ENCODE measurements around the gene PCDHA8. TPM values are rescaled to one million over a fixed set of nuclear protein-coding genes. Genes with fewer than 3 reads are reported as not detected.

PCDHA8 gene
- total RNA-seq, 4 donors from 2014 or later: 0.79 to 1.2 TPM; not detected in 2

DNA sequence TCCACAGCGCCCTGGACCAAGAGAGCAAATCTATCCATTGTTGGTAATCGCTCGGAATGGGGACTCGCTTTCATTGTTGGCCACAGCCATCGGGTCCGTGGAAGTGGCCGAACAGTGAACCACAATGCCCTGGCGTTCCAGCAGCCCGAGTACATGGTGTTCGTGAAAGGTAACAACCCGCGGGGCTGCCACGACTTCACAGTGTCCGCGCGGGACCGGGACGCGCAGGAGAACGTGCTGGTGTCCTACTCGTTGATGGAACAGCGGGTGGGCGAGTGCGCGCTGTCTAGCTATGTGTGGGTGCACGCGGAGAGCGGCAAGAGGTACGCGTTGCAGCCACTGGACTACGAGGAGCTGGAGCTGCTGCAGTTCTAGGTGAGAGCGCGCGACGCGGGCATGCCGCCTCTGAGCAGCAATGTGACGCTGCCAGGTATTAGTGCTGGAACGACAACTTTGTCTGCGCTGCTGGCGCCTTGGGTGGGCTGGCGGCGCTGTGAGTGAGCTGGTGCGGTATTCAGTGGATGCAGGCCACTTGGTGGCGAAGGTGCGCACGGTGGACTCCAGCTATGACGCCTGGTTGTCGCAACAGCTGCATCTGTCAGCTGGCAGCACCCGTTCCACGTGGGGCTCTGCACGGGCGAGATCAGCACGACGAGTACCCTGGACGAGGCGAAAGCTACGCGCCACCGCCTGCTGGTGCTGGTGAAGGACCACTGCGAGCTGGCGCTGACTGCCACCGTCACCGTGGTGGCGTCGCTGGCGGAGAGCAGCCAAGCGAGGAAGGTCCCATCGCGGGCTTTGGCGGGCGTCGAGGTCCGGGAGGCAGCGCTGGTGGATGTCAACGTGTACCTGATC, 21.7 kb downstream of the PCDHA8 start:
- intact Hi-C loops (cut with DNase I; ENCODE audit: low total_unique reads): no loop called here
- H3K4me3 ChIP-seq: no peak overlapping the region
- 63 to 85% methylated on average over 7 to 65 of the region's 76 CpGs for WGBS, 2 donors (ENCODE audit: low coverage in 1 of 2)
- no peaks in the 10 kb centered on the region for H3K4me1 ChIP-seq
- no peaks in the 10 kb centered on the region for H3K27me3 ChIP-seq
- peaks cover 7 to 19% of the 10 kb centered on the region in 2 donors for H3K9me3 ChIP-seq
- no peak overlapping the region for H3K27ac ChIP-seq
- no peaks in the 10 kb centered on the region for H3K36me3 ChIP-seq
- DNase-seq: no peak
- in situ Hi-C loops (cut with MboI; ENCODE audit: low pct_ligation_motif_present in 1 of 4, low pct_unique_long_range_greater_than_20kb in 1 of 4, low sequenced_read_pairs in 3 of 4): no loop called here
- TF ChIP-seq POLR2AphosphoS5 (IDR thresholded peaks at IDR 0.05) (no peak), CTCF (IDR thresholded peaks at IDR 0.05) (no peak), POLR2A (IDR thresholded peaks at IDR 0.05) (no peak), EP300 (IDR thresholded peaks at IDR 0.05; ENCODE audit: low read depth) (no peak)

DNA sequence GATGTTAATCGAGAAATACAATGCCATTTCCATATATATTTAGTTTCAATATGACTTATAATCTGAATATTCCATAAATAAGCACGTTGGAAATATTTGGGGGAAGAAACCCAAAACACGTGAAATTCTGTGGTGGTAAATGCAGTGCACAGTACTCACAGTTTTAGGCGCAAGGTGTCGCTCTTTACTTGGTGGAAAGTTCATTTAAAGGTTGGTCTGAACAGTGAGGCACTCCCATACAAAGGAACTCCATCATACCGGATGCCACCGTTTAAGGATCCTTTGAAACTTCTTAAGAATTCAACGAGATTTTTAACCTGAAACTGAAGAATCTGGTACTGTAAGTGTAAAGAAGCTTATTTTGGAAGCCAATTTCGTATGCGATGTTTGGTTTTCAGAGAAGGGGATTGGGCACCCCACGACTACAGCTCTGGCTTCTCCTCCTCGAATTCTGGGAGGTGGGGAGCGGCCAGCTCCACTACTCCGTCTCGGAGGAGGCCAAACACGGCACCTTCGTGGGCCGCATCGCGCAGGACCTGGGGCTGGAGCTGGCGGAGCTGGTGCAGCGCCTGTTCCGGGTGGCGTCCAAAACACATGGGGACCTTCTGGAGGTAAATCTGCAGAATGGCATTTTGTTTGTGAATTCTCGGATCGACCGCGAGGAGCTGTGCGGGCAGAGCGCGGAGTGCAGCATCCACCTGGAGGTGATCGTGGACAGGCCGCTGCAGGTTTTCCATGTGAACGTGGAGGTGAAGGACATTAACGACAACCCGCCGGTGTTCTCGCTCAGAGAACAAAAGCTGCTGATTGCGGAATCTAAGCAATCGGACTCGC, 28.0 kb downstream of the PCDHA8 start, which contains the start of gene PCDHA11:
Gene PCDHA11, plus strand, starts transcription at position 237 of the 834 bp plus-strand sequence. Its CDS starts 147 bp downstream, at position 384.
- TF ChIP-seq POLR2A (IDR thresholded peaks at IDR 0.05) (no peak), EP300 (IDR thresholded peaks at IDR 0.05; ENCODE audit: low read depth) (no peak), CTCF (IDR thresholded peaks at IDR 0.05) (no peak), POLR2AphosphoS5 (IDR thresholded peaks at IDR 0.05) (no peak)
- intact Hi-C loops (cut with DNase I; ENCODE audit: low total_unique reads): no loop called here
- in situ Hi-C loops (cut with MboI; ENCODE audit: low pct_ligation_motif_present in 1 of 4, low pct_unique_long_range_greater_than_20kb in 1 of 4, low sequenced_read_pairs in 3 of 4): no loop called here
- Histone ChIP-seq H3K4me1 (no peaks in the 10 kb centered on the region), H3K27ac (no peak within 1 kb of the TSS), H3K27me3 (no peaks in the 10 kb centered on the region), H3K36me3 (no peaks in the 10 kb centered on the region), H3K4me3 (no peak within 1 kb of the TSS), H3K9me3 (peaks cover 17 to 18% of the 10 kb centered on the region in 2 donors)
- WGBS, 2 donors (ENCODE audit: low coverage in 1 of 2): 23 to 50% methylated on average over 11 to 41 of the region's 41 CpGs
- no peak for DNase-seq

DNA sequence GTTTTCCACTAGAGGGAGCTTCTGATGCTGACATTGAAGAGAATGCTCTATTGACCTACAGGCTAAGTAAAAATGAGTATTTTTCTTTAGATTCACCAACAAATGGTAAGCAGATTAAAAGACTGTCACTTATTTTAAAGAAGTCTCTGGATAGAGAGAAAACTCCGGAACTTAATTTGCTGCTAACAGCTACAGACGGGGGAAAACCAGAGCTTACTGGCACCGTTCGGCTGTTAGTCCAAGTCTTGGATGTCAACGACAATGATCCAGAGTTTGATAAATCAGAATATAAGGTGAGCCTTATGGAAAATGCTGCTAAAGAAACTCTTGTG, 28.5 kb downstream of the PCDHA8 start:
- DNase-seq: no peak
- TF ChIP-seq POLR2A (IDR thresholded peaks at IDR 0.05) (no peak), POLR2AphosphoS5 (IDR thresholded peaks at IDR 0.05) (no peak), CTCF (IDR thresholded peaks at IDR 0.05) (no peak), EP300 (IDR thresholded peaks at IDR 0.05; ENCODE audit: low read depth) (no peak)
- Histone ChIP-seq H3K4me3 (no peak overlapping the region), H3K27ac (no peak overlapping the region), H3K9me3 (peaks cover 17% of the 10 kb centered on the region in 2 donors), H3K27me3 (no peaks in the 10 kb centered on the region), H3K36me3 (no peaks in the 10 kb centered on the region), H3K4me1 (no peaks in the 10 kb centered on the region)
- in situ Hi-C loops (cut with MboI; ENCODE audit: low pct_ligation_motif_present in 1 of 4, low pct_unique_long_range_greater_than_20kb in 1 of 4, low sequenced_read_pairs in 3 of 4): no loop called here
- WGBS, 2 donors (ENCODE audit: low coverage in 1 of 2): 73 to 76% methylated on average over 5 of the region's 5 CpGs
- intact Hi-C loops (cut with DNase I; ENCODE audit: low total_unique reads): no loop called here

Measured in transverse colon (tissue), 4 donors.